ENCODE measurements around the gene CDK11A.
"Not testable (repeated sequence)": the region's sequence is repeated elsewhere in the genome, so short reads cannot be mapped to it uniquely, and the experiment has no call there.

DNA sequence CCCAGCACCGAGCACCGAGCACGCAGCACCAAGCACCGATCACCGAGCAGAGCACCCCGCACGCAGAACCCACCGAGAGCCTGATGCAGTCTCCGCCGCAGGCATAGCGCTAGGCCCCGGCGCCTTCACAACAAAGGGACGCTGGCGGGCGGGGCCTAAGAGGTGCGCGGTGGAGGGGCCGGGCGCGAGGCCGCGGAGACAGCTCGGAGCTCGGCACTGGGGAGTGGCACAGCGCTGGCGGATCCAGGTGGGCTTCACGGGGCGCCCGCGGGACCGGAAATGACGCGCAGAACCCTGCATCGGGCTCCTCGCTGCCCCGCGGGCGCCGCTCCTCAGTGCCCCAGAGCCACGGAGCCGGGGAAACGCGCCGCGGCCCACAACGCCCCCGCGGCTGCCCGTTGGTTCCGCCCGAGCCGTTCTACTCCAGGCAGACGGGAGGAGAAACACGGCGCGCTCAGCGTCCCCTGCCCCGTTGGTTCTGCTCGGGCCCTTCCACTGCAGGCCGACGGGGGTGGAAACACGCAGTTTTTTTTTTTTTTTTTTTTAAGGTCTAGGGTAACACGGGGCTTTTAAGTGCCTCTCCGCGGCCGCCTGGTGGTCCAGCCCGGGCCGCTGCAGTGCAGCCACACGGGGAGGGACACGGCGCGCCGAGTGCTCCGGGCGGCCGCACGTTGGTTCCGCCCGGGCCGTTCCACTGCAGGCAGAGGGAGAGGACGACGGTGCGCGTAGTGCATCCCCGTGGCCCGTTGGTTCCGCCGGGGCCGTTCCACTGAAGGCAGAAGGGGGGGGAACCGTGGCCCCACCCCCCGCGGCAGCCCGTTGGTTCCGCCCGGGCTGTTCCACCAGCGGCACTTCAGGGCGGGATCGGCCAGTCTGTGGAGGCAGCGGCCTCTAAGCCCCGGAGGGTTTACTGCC is 21.8 kb upstream of the CDK11A start:
- not testable (repeated sequence) for TF ChIP-seq POLR2AphosphoS5, GABPA (IDR thresholded peaks at IDR 0.05; ENCODE audit: low read depth)
- TF ChIP-seq, protein P1, sequence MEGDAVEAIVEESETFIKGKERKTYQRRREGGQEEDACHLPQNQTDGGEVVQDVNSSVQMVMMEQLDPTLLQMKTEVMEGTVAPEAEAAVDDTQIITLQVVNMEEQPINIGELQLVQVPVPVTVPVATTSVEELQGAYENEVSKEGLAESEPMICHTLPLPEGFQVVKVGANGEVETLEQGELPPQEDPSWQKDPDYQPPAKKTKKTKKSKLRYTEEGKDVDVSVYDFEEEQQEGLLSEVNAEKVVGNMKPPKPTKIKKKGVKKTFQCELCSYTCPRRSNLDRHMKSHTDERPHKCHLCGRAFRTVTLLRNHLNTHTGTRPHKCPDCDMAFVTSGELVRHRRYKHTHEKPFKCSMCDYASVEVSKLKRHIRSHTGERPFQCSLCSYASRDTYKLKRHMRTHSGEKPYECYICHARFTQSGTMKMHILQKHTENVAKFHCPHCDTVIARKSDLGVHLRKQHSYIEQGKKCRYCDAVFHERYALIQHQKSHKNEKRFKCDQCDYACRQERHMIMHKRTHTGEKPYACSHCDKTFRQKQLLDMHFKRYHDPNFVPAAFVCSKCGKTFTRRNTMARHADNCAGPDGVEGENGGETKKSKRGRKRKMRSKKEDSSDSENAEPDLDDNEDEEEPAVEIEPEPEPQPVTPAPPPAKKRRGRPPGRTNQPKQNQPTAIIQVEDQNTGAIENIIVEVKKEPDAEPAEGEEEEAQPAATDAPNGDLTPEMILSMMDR (IDR thresholded peaks at IDR 0.05; ENCODE audit: insufficient read depth, low read length): not testable (repeated sequence)
- TF ChIP-seq, protein P2, sequence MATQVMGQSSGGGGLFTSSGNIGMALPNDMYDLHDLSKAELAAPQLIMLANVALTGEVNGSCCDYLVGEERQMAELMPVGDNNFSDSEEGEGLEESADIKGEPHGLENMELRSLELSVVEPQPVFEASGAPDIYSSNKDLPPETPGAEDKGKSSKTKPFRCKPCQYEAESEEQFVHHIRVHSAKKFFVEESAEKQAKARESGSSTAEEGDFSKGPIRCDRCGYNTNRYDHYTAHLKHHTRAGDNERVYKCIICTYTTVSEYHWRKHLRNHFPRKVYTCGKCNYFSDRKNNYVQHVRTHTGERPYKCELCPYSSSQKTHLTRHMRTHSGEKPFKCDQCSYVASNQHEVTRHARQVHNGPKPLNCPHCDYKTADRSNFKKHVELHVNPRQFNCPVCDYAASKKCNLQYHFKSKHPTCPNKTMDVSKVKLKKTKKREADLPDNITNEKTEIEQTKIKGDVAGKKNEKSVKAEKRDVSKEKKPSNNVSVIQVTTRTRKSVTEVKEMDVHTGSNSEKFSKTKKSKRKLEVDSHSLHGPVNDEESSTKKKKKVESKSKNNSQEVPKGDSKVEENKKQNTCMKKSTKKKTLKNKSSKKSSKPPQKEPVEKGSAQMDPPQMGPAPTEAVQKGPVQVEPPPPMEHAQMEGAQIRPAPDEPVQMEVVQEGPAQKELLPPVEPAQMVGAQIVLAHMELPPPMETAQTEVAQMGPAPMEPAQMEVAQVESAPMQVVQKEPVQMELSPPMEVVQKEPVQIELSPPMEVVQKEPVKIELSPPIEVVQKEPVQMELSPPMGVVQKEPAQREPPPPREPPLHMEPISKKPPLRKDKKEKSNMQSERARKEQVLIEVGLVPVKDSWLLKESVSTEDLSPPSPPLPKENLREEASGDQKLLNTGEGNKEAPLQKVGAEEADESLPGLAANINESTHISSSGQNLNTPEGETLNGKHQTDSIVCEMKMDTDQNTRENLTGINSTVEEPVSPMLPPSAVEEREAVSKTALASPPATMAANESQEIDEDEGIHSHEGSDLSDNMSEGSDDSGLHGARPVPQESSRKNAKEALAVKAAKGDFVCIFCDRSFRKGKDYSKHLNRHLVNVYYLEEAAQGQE (IDR thresholded peaks at IDR 0.05; ENCODE audit: insufficient replicate concordance, low read depth): not testable (repeated sequence)
